Measurements from ENCODE around the gene SH3PXD2A. TPM values are rescaled to one million over a fixed set of nuclear protein-coding genes. Genes with fewer than 3 reads are reported as not detected.
"Not testable (repeated sequence)": the region's sequence is repeated elsewhere in the genome, so short reads cannot be mapped to it uniquely, and the experiment has no call there.

SH3PXD2A gene
- total RNA-seq, 1 experiment from 2014 or later = 0.07 TPM

GRCh38 chr10:103633846-103634245 is 221.5 kb downstream of the SH3PXD2A start:
- no peak overlapping the region for H2AFZ ChIP-seq (ENCODE audit: low read length)
- H3K9me2 ChIP-seq (replicated peaks; ENCODE audit: insufficient read depth, low read length) = no peaks in the 10 kb centered on the region
- H3K79me2 ChIP-seq (ENCODE audit: low read length) = no peaks in the 10 kb centered on the region
- H3K9me3 ChIP-seq (ENCODE audit: low read length) = no peaks in the 10 kb centered on the region
- H3K27me3 ChIP-seq (ENCODE audit: low read length) = no peaks in the 10 kb centered on the region
- H4K20me1 ChIP-seq (ENCODE audit: insufficient read depth, low read depth, low read length) = 0 out of 2 replicates have a peak, but pooled peaks cover 2% of the 10 kb centered on the region
- H3K27ac ChIP-seq (ENCODE audit: low read length) = no peak overlapping the region
- no peaks in the 10 kb centered on the region for H3K4me1 ChIP-seq (ENCODE audit: low read length)
- no peak overlapping the region for H3K9ac ChIP-seq (ENCODE audit: low read length)
- DNase-seq = no peak
- H3K4me2 ChIP-seq (ENCODE audit: low read depth, low read length, poor library complexity, severe bottlenecking) = no peak overlapping the region
- H3K36me3 ChIP-seq (ENCODE audit: insufficient read depth, low read length) = no peaks in the 10 kb centered on the region
- no peak overlapping the region for H3K4me3 ChIP-seq (ENCODE audit: low read length)

GRCh38 chr10:103632871-103633270 is 222.5 kb downstream of the SH3PXD2A start:
- not testable (repeated sequence) for H3K27ac ChIP-seq (ENCODE audit: low read length); H3K4me1 ChIP-seq (ENCODE audit: low read length); H3K27me3 ChIP-seq (ENCODE audit: low read length); DNase-seq; H2AFZ ChIP-seq (ENCODE audit: low read length); H3K4me3 ChIP-seq (ENCODE audit: low read length); H3K79me2 ChIP-seq (ENCODE audit: low read length); H4K20me1 ChIP-seq (ENCODE audit: insufficient read depth, low read depth, low read length); H3K9ac ChIP-seq (ENCODE audit: low read length); H3K4me2 ChIP-seq (ENCODE audit: low read depth, low read length, poor library complexity, severe bottlenecking); H3K36me3 ChIP-seq (ENCODE audit: insufficient read depth, low read length); H3K9me3 ChIP-seq (ENCODE audit: low read length); H3K9me2 ChIP-seq (replicated peaks; ENCODE audit: insufficient read depth, low read length)

- H3K27me3 ChIP-seq (ENCODE audit: low read length) = no peaks in the 10 kb centered on the region
- H3K36me3 ChIP-seq (ENCODE audit: insufficient read depth, low read length) = no peaks in the 10 kb centered on the region
- H3K4me2 ChIP-seq (ENCODE audit: low read depth, low read length, poor library complexity, severe bottlenecking) = no peak overlapping the region
- no peaks in the 10 kb centered on the region for H3K9me2 ChIP-seq (replicated peaks; ENCODE audit: insufficient read depth, low read length)
- 0 out of 2 replicates have a peak, but pooled peaks cover 2% of the 10 kb centered on the region for H4K20me1 ChIP-seq (ENCODE audit: insufficient read depth, low read depth, low read length)
- DNase-seq = no peak
- H3K27ac ChIP-seq (ENCODE audit: low read length) = no peak overlapping the region
- no peaks in the 10 kb centered on the region for H3K9me3 ChIP-seq (ENCODE audit: low read length)
- H3K79me2 ChIP-seq (ENCODE audit: low read length) = no peaks in the 10 kb centered on the region
- no peak overlapping the region for H2AFZ ChIP-seq (ENCODE audit: low read length)
- H3K4me3 ChIP-seq (ENCODE audit: low read length) = no peak overlapping the region
- no peak overlapping the region for H3K9ac ChIP-seq (ENCODE audit: low read length)
- H3K4me1 ChIP-seq (ENCODE audit: low read length) = no peaks in the 10 kb centered on the region
These were observed 223.1 kb downstream of the SH3PXD2A start for GRCh38 chr10:103632247-103632642.

GRCh38 chr10:103630156-103630555 is 225.2 kb downstream of the SH3PXD2A start:
- DNase-seq = no peak
- Histone ChIP-seq H3K36me3 (ENCODE audit: insufficient read depth, low read length) (no peaks in the 10 kb centered on the region), H3K79me2 (ENCODE audit: low read length) (no peaks in the 10 kb centered on the region)

GRCh38 chr10:103629581-103629980 is 225.8 kb downstream of the SH3PXD2A start:
- H3K9me2 ChIP-seq (replicated peaks; ENCODE audit: insufficient read depth, low read length) = no peaks in the 10 kb centered on the region
- H3K27me3 ChIP-seq (ENCODE audit: low read length) = no peaks in the 10 kb centered on the region
- H3K4me2 ChIP-seq (ENCODE audit: low read depth, low read length, poor library complexity, severe bottlenecking) = no peak overlapping the region
- no peak overlapping the region for H3K9ac ChIP-seq (ENCODE audit: low read length)
- H3K27ac ChIP-seq (ENCODE audit: low read length) = no peak overlapping the region
- no peaks in the 10 kb centered on the region for H3K79me2 ChIP-seq (ENCODE audit: low read length)
- no peak for DNase-seq
- H3K4me3 ChIP-seq (ENCODE audit: low read length) = no peak overlapping the region
- no peaks in the 10 kb centered on the region for H3K36me3 ChIP-seq (ENCODE audit: insufficient read depth, low read length)
- H4K20me1 ChIP-seq (ENCODE audit: insufficient read depth, low read depth, low read length) = 0 out of 2 replicates have a peak, but pooled peaks cover 2% of the 10 kb centered on the region
- no peaks in the 10 kb centered on the region for H3K4me1 ChIP-seq (ENCODE audit: low read length)
- no peak overlapping the region for H2AFZ ChIP-seq (ENCODE audit: low read length)
- H3K9me3 ChIP-seq (ENCODE audit: low read length) = no peaks in the 10 kb centered on the region

More at GRCh38 chr10:103630156-103630555, 225.2 kb downstream of the SH3PXD2A start:
- Histone ChIP-seq H3K27ac (ENCODE audit: low read length) (no peak overlapping the region), H3K9ac (ENCODE audit: low read length) (no peak overlapping the region), H3K4me2 (ENCODE audit: low read depth, low read length, poor library complexity, severe bottlenecking) (no peak overlapping the region), H3K27me3 (ENCODE audit: low read length) (no peaks in the 10 kb centered on the region), H3K9me2 (replicated peaks; ENCODE audit: insufficient read depth, low read length) (no peaks in the 10 kb centered on the region), H3K4me3 (ENCODE audit: low read length) (no peak overlapping the region), H2AFZ (ENCODE audit: low read length) (no peak overlapping the region), H3K4me1 (ENCODE audit: low read length) (no peaks in the 10 kb centered on the region), H3K9me3 (ENCODE audit: low read length) (no peaks in the 10 kb centered on the region), H4K20me1 (ENCODE audit: insufficient read depth, low read depth, low read length) (0 out of 2 replicates have a peak, but pooled peaks cover 2% of the 10 kb centered on the region)

GRCh38 chr10:103627893-103628292 is 227.5 kb downstream of the SH3PXD2A start:
- 0 out of 2 replicates have a peak, but pooled peaks cover 2% of the 10 kb centered on the region for H4K20me1 ChIP-seq (ENCODE audit: insufficient read depth, low read depth, low read length)
- no peak overlapping the region for H3K27ac ChIP-seq (ENCODE audit: low read length)
- H3K79me2 ChIP-seq (ENCODE audit: low read length) = no peaks in the 10 kb centered on the region
- H3K9me2 ChIP-seq (replicated peaks; ENCODE audit: insufficient read depth, low read length) = no peaks in the 10 kb centered on the region
- H3K4me2 ChIP-seq (ENCODE audit: low read depth, low read length, poor library complexity, severe bottlenecking) = no peak overlapping the region
- DNase-seq = no peak
- H2AFZ ChIP-seq (ENCODE audit: low read length) = no peak overlapping the region
- no peaks in the 10 kb centered on the region for H3K4me1 ChIP-seq (ENCODE audit: low read length)
- H3K4me3 ChIP-seq (ENCODE audit: low read length) = no peak overlapping the region
- no peak overlapping the region for H3K9ac ChIP-seq (ENCODE audit: low read length)
- no peaks in the 10 kb centered on the region for H3K9me3 ChIP-seq (ENCODE audit: low read length)
- no peaks in the 10 kb centered on the region for H3K36me3 ChIP-seq (ENCODE audit: insufficient read depth, low read length)
- H3K27me3 ChIP-seq (ENCODE audit: low read length) = no peaks in the 10 kb centered on the region

GRCh38 chr10:103627111-103627892 is 228.1 kb downstream of the SH3PXD2A start:
- no peaks in the 10 kb centered on the region for H3K79me2 ChIP-seq (ENCODE audit: low read length)
- no peak overlapping the region for H3K4me3 ChIP-seq (ENCODE audit: low read length)
- no peaks in the 10 kb centered on the region for H3K36me3 ChIP-seq (ENCODE audit: insufficient read depth, low read length)
- DNase-seq = no peak
- no peak overlapping the region for H3K27ac ChIP-seq (ENCODE audit: low read length)
- H2AFZ ChIP-seq (ENCODE audit: low read length) = no peak overlapping the region
- H3K9ac ChIP-seq (ENCODE audit: low read length) = no peak overlapping the region
- H3K9me2 ChIP-seq (replicated peaks; ENCODE audit: insufficient read depth, low read length) = no peaks in the 10 kb centered on the region
- no peaks in the 10 kb centered on the region for H3K4me1 ChIP-seq (ENCODE audit: low read length)
- no peaks in the 10 kb centered on the region for H3K27me3 ChIP-seq (ENCODE audit: low read length)
- H4K20me1 ChIP-seq (ENCODE audit: insufficient read depth, low read depth, low read length) = 0 out of 2 replicates have a peak, but pooled peaks cover 2% of the 10 kb centered on the region
- H3K9me3 ChIP-seq (ENCODE audit: low read length) = no peaks in the 10 kb centered on the region
- no peak overlapping the region for H3K4me2 ChIP-seq (ENCODE audit: low read depth, low read length, poor library complexity, severe bottlenecking)

GRCh38 chr10:103626178-103626577 is 229.2 kb downstream of the SH3PXD2A start:
- no peak overlapping the region for H3K9ac ChIP-seq (ENCODE audit: low read length)
- H3K27ac ChIP-seq (ENCODE audit: low read length) = no peak overlapping the region
- H3K79me2 ChIP-seq (ENCODE audit: low read length) = no peaks in the 10 kb centered on the region
- H3K36me3 ChIP-seq (ENCODE audit: insufficient read depth, low read length) = no peaks in the 10 kb centered on the region
- no peak overlapping the region for H3K4me3 ChIP-seq (ENCODE audit: low read length)
- no peak for DNase-seq
- H3K27me3 ChIP-seq (ENCODE audit: low read length) = no peaks in the 10 kb centered on the region
- no peaks in the 10 kb centered on the region for H3K4me1 ChIP-seq (ENCODE audit: low read length)
- no peaks in the 10 kb centered on the region for H3K9me2 ChIP-seq (replicated peaks; ENCODE audit: insufficient read depth, low read length)
- no peak overlapping the region for H2AFZ ChIP-seq (ENCODE audit: low read length)
- H4K20me1 ChIP-seq (ENCODE audit: insufficient read depth, low read depth, low read length) = 0 out of 2 replicates have a peak, but pooled peaks cover 2% of the 10 kb centered on the region
- H3K9me3 ChIP-seq (ENCODE audit: low read length) = no peaks in the 10 kb centered on the region
- no peak overlapping the region for H3K4me2 ChIP-seq (ENCODE audit: low read depth, low read length, poor library complexity, severe bottlenecking)

Measured in Karpas-422 (cell line).